ENCODE data around the gene SLC18A3. TPM values are rescaled to one million over a fixed set of nuclear protein-coding genes. Genes with fewer than 3 reads are reported as not detected.
A peak's percentile ranks its signal among the peaks of the same experiment; 100 is the strongest.

The SLC18A3 gene
- total and polyA plus RNA-seq, 12 donors = not detected

- H3K4me3 ChIP-seq = no peak overlapping the region
- TF ChIP-seq CTCF (IDR thresholded peaks at IDR 0.05) = no peak
- intact Hi-C loops (cut with DNase I) = no loop called here
- WGBS, 2 donors = 53 to 59% methylated on average over 3 of the region's 3 CpGs
- no peaks in the 10 kb centered on the region for H3K9me3 ChIP-seq
- H3K27me3 ChIP-seq = peaks cover 19 to 80% (median 63%) of the 10 kb centered on the region in 7 donors
- DNase-seq (no peak), ATAC-seq (no peak)
- no peak overlapping the region for H3K27ac ChIP-seq
- no peaks in the 10 kb centered on the region for H3K36me3 ChIP-seq
- peaks cover 0 to 27% (median 16%) of the 10 kb centered on the region in 9 donors for H3K4me1 ChIP-seq
Observed at GRCh38 chr10:49605939-49606509, 4.1 kb upstream of the SLC18A3 start.

- Histone ChIP-seq H3K4me1 (peaks cover 0 to 38% (median 22%) of the 10 kb centered on the region in 9 donors), H3K27ac (no peak overlapping the region), H3K9me3 (no peaks in the 10 kb centered on the region), H3K4me3 (no peak overlapping the region), H3K36me3 (no peaks in the 10 kb centered on the region), H3K27me3 (peaks cover 30 to 89% (median 73%) of the 10 kb centered on the region in 7 donors)
- DNase-seq (peak; percentile 58 to 71), ATAC-seq (peak in 7 of 8 donors; percentile 69 to 86 (median 77))
- intact Hi-C loops (cut with DNase I) = no loop called here
- WGBS, 2 donors = 2% methylated on average over 22 of the region's 22 CpGs
- TF ChIP-seq CTCF (IDR thresholded peaks at IDR 0.05) = no peak
Observed at GRCh38 chr10:49606981-49607535, 3.1 kb upstream of the SLC18A3 start.

- no peaks in the 10 kb centered on the region for H3K9me3 ChIP-seq
- H3K4me3 ChIP-seq = no peak overlapping the region
- DNase-seq (no peak), ATAC-seq (no peak)
- no peak for TF ChIP-seq CTCF (IDR thresholded peaks at IDR 0.05)
- H3K27ac ChIP-seq = no peak overlapping the region
- peaks cover 0 to 41% (median 22%) of the 10 kb centered on the region in 9 donors for H3K4me1 ChIP-seq
- intact Hi-C loops (cut with DNase I) = no loop called here
- no peaks in the 10 kb centered on the region for H3K36me3 ChIP-seq
- H3K27me3 ChIP-seq = peaks cover 42 to 89% (median 73%) of the 10 kb centered on the region in 7 donors
- 12 to 15% methylated on average over 14 of the region's 14 CpGs for WGBS, 2 donors
Observed at GRCh38 chr10:49608166-49609005, 1.7 kb upstream of the SLC18A3 start.

- peaks cover 0 to 41% (median 22%) of the 10 kb centered on the region in 9 donors for H3K4me1 ChIP-seq
- no peak for TF ChIP-seq CTCF (IDR thresholded peaks at IDR 0.05)
- DNase-seq = no peak
- intact Hi-C loops (cut with DNase I) = no loop called here
- no peak for ATAC-seq
- H3K27me3 ChIP-seq = peaks cover 42 to 89% (median 75%) of the 10 kb centered on the region in 7 donors
- no peak overlapping the region for H3K4me3 ChIP-seq
- no peaks in the 10 kb centered on the region for H3K9me3 ChIP-seq
- 2 to 3% methylated on average over 19 of the region's 19 CpGs for WGBS, 2 donors
- H3K36me3 ChIP-seq = no peaks in the 10 kb centered on the region
- H3K27ac ChIP-seq = no peak overlapping the region
Observed at GRCh38 chr10:49609006-49609282, 1.2 kb upstream of the SLC18A3 start.
